ENCODE measurements around the gene FLOT1.
"Not testable (repeated sequence)": the region's sequence is repeated elsewhere in the genome, so short reads cannot be mapped to it uniquely, and the experiment has no call there.

The FLOT1 gene

GRCh38 chr6:30721198-30722024 is 21.1 kb downstream of the FLOT1 start:
- peak; percentile 91 for DNase-seq

GRCh38 chr6:30720738-30721197 is 21.7 kb downstream of the FLOT1 start:
- DNase-seq: peak; percentile 67

GRCh38 chr6:30719791-30720737 is 22.4 kb downstream of the FLOT1 start, which contains the start of gene TUBB:
Gene TUBB (plus strand): TSS chr6:30720352. CDS start chr6:30720507, 155 bp downstream.
- DNase-seq: peak; percentile 96

- DNase-seq: no peak
Measured at GRCh38 chr6:30719356-30719755, 23.1 kb downstream of the FLOT1 start.

- not testable (repeated sequence) for DNase-seq
Measured at GRCh38 chr6:30717845-30718720, 24.4 kb downstream of the FLOT1 start.

- peak; percentile 100 for DNase-seq
Measured at GRCh38 chr6:30717129-30717844, 25.2 kb downstream of the FLOT1 start, which contains the start of gene MDC1. Gene MDC1 (minus strand): TSS chr6:30717281. CDS start chr6:30715175, 2,106 bp downstream.

- DNase-seq: no peak
Measured at GRCh38 chr6:30716879-30717128, 25.7 kb downstream of the FLOT1 start.

GRCh38 chr6:30714263-30714662 is 28.2 kb downstream of the FLOT1 start:
- DNase-seq: no peak

- DNase-seq: no peak
Measured at GRCh38 chr6:30712441-30712945, 30.0 kb downstream of the FLOT1 start.

GRCh38 chr6:30711758-30712380 is 30.6 kb downstream of the FLOT1 start:
- DNase-seq: no peak

GRCh38 chr6:30709101-30709868 is 33.2 kb downstream of the FLOT1 start:
- no peak for DNase-seq

- DNase-seq: peak; percentile 34
Measured at GRCh38 chr6:30707281-30707850, 35.1 kb downstream of the FLOT1 start.

GRCh38 chr6:30705620-30706019 is 36.9 kb downstream of the FLOT1 start:
- no peak for DNase-seq

- DNase-seq: no peak
Measured at GRCh38 chr6:30703821-30704220, 38.7 kb downstream of the FLOT1 start.

GRCh38 chr6:30703011-30703410 is 39.5 kb downstream of the FLOT1 start:
- no peak for DNase-seq

- DNase-seq: no peak
Measured at GRCh38 chr6:30700340-30700739, 42.1 kb downstream of the FLOT1 start.

GRCh38 chr6:30696432-30696831 is 46.1 kb downstream of the FLOT1 start:
- DNase-seq: no peak

- no peak for DNase-seq
Measured at GRCh38 chr6:30691208-30691847, 51.2 kb downstream of the FLOT1 start.

GRCh38 chr6:30690403-30691207 is 51.9 kb downstream of the FLOT1 start, which contains the start of gene NRM:
Gene NRM (minus strand): TSS chr6:30690984. CDS start chr6:30690974, 10 bp downstream.
- peak; percentile 88 for DNase-seq

Measured in NCI-H748 treated with DMSO at 0.1 percent for 48 hours (cell line).